Upper lobe of left lung (tissue), 6 donors: ENCODE data around the gene UBA6. TPM values are rescaled to one million over a fixed set of nuclear protein-coding genes. Genes with fewer than 3 reads are reported as not detected.

Source experiments
- ATAC-seq, 2 donors: fragments of 200-7000 bp; cut with Tn5 transposase; one replicate each; pipeline ENCODE4 v1.9.1; 2022; ENCODE audit warnings: mild to moderate bottlenecking in 2 of 2, moderate library complexity in 2 of 2; ENCODE audit not compliant: low FRiP score in 2 of 2
- DNase-seq, 2 donors: peaks; one replicate each; pipeline ENCODE4 v3.0.0-alpha.2; 2019 to 2020
- H3K27ac ChIP-seq, 4 donors: fragments of 200-600 bp; sonication (generic); one replicate each; pipeline ENCODE4 v1.5.1; 2016 to 2019
- H3K27me3 ChIP-seq, 4 donors: fragments of 200-600 bp; sonication (generic); one replicate each; pipeline ENCODE4 v1.5.1; 2017 to 2019
- H3K36me3 ChIP-seq, 4 donors: fragments of 200-600 bp; sonication (generic); one replicate each; pipeline ENCODE4 v1.5.1; 2016 to 2019
- H3K4me1 ChIP-seq, 4 donors: fragments of 200-600 bp; sonication (generic); one replicate each; pipeline ENCODE4 v1.5.1; 2018 to 2019
- H3K4me3 ChIP-seq, 4 donors: fragments of 200-600 bp; sonication (generic); one replicate each; pipeline ENCODE4 v1.5.1; 2017 to 2019; ENCODE audit warnings: mild to moderate bottlenecking in 2 of 4, moderate library complexity in 1 of 4
- H3K9me3 ChIP-seq, 4 donors: fragments of 200-600 bp; sonication (generic); one replicate each; pipeline ENCODE4 v1.5.1; 2018 to 2019
- EP300 ChIP-seq, 4 donors: sonication (generic); formaldehyde crosslinking; IDR thresholded peaks; one replicate each; pipeline ENCODE4 v1.5.1; 2017; ENCODE audit warnings: antibody characterized with exemption in 4 of 4, control low read depth in 2 of 4
- POLR2A ChIP-seq, 4 donors: fragments of 450-650 bp; IDR thresholded peaks; one replicate each; pipeline ENCODE4 v1.5.1; 2016 to 2017; ENCODE audit warnings: antibody characterized with exemption in 4 of 4, mild to moderate bottlenecking in 2 of 4
- POLR2AphosphoS5 ChIP-seq, 2 donors: sonication (generic); formaldehyde crosslinking; IDR thresholded peaks; one replicate each; pipeline ENCODE4 v1.5.1; 2017; ENCODE audit warnings: antibody characterized with exemption in 2 of 2
- WGBS, 2 donors: methylation state at CpG; one replicate each; pipeline ENCODE4 v1.1.5; 2017 to 2018; 5-methylcytosine and 5-hydroxymethylcytosine counted together
- total RNA-seq, 6 donors: library from RNA; depleted of rRNA in 4 of 6; stranded (reverse); fragments of >200 nt in 4 of 6; gene quantifications; one replicate each; pipeline versions ENCODE4 v1.1.0 to v1.2.1, GENCODE V29; 2016 to 2021
- TF ChIP-seq, protein P1 (sequence below), 6 experiments: fragments of 450-650 bp in 4 of 6; fragments of 200-600 bp in 2 of 6; sonication (generic) in 2 of 6; IDR thresholded peaks; one replicate each; pipeline ENCODE4 v1.5.1; 2016 to 2019; ENCODE audit warnings: antibody characterized with exemption in 6 of 6
- donor health status: DM: no; HTN: no; CAD: no; lungs with moderate emphysema.
- donor health status: DM: no; HTN: yes; CAD: no; lungs with severe emphysema.

The UBA6 gene
- total RNA-seq, 6 donors from 2014 or later = 13.9 to 63.9 (median 45.2) TPM

DNA sequence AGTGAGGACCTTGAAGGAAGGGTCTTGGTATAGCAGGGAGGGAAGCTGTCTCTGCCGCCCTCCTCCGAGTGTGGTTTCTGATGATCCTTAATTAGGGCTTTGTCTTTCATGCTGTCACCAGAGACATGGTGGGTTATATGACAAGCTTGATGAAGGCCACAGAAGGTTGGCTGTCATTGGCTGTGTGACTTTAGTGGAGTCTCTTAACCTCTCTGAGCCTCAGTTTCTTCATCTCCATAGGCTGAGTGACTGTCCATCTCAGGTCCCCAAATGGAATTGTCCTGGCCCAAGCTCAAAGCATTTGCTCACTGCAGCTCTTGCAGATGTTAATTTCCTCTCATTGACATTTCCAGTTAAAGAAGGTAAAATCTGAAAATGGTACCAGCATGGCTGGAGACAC is 16.6 kb upstream of the UBA6 start:
- H3K9me3 ChIP-seq = no peaks in the 10 kb centered on the region
- no peak overlapping the region for H3K4me3 ChIP-seq
- 98 to 100% methylated on average over 2 of the region's 2 CpGs for WGBS, 2 donors
- peaks cover 0 to 5% (median 2%) of the 10 kb centered on the region in 4 donors for H3K4me1 ChIP-seq
- TF ChIP-seq EP300 (IDR thresholded peaks at IDR 0.05) (no peak), POLR2AphosphoS5 (IDR thresholded peaks at IDR 0.05) (no peak), POLR2A (IDR thresholded peaks at IDR 0.05) (no peak)
- TF ChIP-seq, protein P1, sequence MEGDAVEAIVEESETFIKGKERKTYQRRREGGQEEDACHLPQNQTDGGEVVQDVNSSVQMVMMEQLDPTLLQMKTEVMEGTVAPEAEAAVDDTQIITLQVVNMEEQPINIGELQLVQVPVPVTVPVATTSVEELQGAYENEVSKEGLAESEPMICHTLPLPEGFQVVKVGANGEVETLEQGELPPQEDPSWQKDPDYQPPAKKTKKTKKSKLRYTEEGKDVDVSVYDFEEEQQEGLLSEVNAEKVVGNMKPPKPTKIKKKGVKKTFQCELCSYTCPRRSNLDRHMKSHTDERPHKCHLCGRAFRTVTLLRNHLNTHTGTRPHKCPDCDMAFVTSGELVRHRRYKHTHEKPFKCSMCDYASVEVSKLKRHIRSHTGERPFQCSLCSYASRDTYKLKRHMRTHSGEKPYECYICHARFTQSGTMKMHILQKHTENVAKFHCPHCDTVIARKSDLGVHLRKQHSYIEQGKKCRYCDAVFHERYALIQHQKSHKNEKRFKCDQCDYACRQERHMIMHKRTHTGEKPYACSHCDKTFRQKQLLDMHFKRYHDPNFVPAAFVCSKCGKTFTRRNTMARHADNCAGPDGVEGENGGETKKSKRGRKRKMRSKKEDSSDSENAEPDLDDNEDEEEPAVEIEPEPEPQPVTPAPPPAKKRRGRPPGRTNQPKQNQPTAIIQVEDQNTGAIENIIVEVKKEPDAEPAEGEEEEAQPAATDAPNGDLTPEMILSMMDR (IDR thresholded peaks at IDR 0.05) = no peak
- DNase-seq = no peak
- no peak for ATAC-seq
- H3K27me3 ChIP-seq = no peaks in the 10 kb centered on the region
- H3K27ac ChIP-seq = no peak overlapping the region
- H3K36me3 ChIP-seq = peaks cover 0 to 10% (median 2%) of the 10 kb centered on the region in 4 donors

DNA sequence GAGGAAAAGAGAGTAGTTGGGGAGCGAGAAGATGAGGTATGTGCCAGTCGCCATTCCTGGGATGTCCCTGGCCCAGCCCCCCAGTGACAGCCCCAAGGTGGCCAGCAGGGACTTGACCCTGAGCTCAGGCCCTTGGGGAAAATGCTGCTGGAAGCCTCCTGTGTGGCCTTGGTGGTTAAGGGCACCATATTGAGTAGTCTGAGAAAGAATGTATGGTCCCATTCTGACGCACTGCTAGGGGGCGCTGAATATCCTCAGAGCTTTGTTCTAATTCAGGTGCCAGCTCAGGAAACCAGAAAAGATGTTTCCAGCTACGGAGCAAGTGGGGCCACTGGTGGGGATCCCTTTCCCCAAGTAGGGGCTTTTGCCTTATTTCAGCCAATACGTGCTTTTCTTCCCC is 14.0 kb upstream of the UBA6 start:
- Histone ChIP-seq H3K4me1 (peaks cover 0 to 5% (median 2%) of the 10 kb centered on the region in 4 donors), H3K9me3 (no peaks in the 10 kb centered on the region), H3K4me3 (no peak overlapping the region), H3K27ac (no peak overlapping the region), H3K36me3 (peaks cover 0 to 5% (median 2%) of the 10 kb centered on the region in 4 donors), H3K27me3 (no peaks in the 10 kb centered on the region)
- ATAC-seq (no peak), DNase-seq (no peak)
- 87 to 95% methylated on average over 6 of the region's 6 CpGs for WGBS, 2 donors
- TF ChIP-seq POLR2A (IDR thresholded peaks at IDR 0.05) = no peak
- TF ChIP-seq, protein P1 (IDR thresholded peaks at IDR 0.05) = no peak
- no peak for TF ChIP-seq EP300 (IDR thresholded peaks at IDR 0.05)
- TF ChIP-seq POLR2AphosphoS5 (IDR thresholded peaks at IDR 0.05) = no peak

DNA sequence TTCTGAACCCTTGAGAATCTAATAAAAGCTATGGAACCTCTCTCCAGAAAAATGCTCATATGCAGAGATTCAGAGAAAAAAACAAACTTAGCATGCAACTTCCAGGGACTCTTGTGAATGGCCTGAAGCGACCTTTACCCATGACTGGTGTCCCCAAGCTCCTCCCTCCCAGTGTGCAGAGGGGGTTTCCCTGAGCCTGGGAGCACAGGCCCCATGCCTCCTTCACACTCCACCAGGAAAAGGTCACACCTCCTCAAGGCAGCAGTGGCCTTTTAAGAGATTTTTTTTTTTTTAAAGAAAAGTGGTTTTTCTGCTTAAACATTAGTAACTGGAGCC is 13.3 kb upstream of the UBA6 start:
- no peak for ATAC-seq
- 77 to 92% methylated on average over 1 of the region's 1 CpG for WGBS, 2 donors
- H3K36me3 ChIP-seq = peaks cover 0 to 5% (median 2%) of the 10 kb centered on the region in 4 donors
- H3K4me3 ChIP-seq = no peak overlapping the region
- TF ChIP-seq POLR2A (IDR thresholded peaks at IDR 0.05) (no peak), EP300 (IDR thresholded peaks at IDR 0.05) (no peak), POLR2AphosphoS5 (IDR thresholded peaks at IDR 0.05) (no peak)
- TF ChIP-seq, protein P1 (IDR thresholded peaks at IDR 0.05) = no peak
- no peak for DNase-seq
- no peaks in the 10 kb centered on the region for H3K9me3 ChIP-seq
- H3K27me3 ChIP-seq = no peaks in the 10 kb centered on the region
- H3K27ac ChIP-seq = no peak overlapping the region
- peaks cover 0 to 5% (median 2%) of the 10 kb centered on the region in 4 donors for H3K4me1 ChIP-seq

DNA sequence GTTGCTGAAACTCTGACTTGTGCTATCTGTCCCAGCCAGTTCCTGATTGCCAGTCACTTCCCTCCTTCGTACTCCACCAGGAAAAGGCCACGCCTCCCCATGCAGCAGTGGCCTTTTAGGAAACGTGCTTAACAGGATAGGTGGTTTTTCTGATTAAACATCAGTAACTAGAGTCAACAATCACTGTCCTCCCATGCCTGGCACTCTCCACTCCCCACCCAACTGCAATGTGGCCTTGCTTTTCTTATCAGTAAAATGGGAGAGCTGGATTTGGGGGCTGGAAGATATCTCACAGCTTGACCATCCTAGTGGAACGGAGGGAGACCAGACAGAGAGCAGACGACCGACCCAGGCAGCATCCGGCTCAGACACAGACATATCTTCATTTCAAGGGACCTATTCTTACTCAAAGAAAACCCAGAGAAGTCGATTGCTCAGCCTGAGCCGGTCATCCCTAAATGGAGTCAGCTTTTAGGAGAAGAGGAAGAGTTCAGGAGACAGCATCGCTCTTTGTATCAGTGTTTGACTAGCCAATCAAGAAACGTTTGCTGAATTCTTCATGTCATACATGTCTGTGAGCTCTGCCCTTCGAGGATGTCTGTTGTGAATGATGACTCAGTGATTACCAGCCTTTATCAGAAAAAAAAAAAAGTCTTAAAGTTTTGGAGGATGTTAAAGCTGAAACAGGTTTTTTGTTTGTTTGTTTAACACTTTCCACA is 12.7 kb upstream of the UBA6 start:
- Histone ChIP-seq H3K27ac (no peak overlapping the region), H3K36me3 (peaks cover 0 to 5% (median 2%) of the 10 kb centered on the region in 4 donors), H3K4me3 (no peak overlapping the region), H3K27me3 (no peaks in the 10 kb centered on the region), H3K4me1 (peaks cover 0 to 5% (median 2%) of the 10 kb centered on the region in 4 donors), H3K9me3 (no peaks in the 10 kb centered on the region)
- WGBS, 2 donors = 69 to 76% methylated on average over 12 of the region's 12 CpGs
- DNase-seq = no peak
- TF ChIP-seq POLR2AphosphoS5 (IDR thresholded peaks at IDR 0.05) (no peak), EP300 (IDR thresholded peaks at IDR 0.05) (no peak)
- TF ChIP-seq, protein P1 (IDR thresholded peaks at IDR 0.05) = no peak
- ATAC-seq = no peak
